ENCODE results near the gene GPSM1. TPM values are rescaled to one million over a fixed set of nuclear protein-coding genes. Genes with fewer than 3 reads are reported as not detected.
A peak's percentile ranks its signal among the peaks of the same experiment; 100 is the strongest.

Gene GPSM1
- total and polyA plus RNA-seq, 9 of the 15 experiments (the other 6 are each of a cell fraction or from before 2014, with no cell fraction given), result 0.04 to 14.2 (median 3.1) TPM

DNA sequence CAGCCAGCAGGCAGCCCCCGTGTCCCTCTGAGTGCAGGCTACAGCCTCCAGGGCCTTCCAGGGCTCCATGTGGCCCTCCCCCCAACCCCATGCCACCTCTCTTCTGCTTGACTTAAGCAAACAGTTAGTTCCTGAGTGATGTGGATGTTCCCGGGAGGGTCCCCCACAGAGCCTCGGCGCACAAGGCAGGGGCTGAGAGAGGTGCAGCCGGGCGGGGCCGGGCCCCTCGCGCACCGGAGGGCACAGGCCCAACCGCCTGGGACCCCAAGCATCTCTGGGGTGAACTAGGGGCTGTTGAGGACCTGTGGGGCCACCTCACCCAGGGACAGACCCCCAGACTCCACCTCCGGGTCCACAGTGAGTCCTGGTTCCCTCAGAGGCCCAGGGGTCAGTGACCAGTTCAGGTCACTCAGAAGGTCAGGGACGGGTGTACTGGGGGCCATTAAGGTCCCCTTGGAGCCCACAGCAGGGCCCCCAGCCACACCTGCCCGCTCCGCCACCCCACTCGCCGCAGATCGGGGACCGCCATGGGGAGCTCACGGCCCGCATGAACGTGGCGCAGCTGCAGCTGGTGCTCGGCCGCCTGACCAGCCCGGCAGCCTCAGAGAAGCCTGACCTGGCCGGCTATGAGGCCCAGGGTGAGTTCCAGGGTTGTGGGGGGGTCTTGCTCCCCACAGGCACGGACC, 13.2 kb downstream of the GPSM1 start (continued):
- TF ChIP-seq, protein P1, sequence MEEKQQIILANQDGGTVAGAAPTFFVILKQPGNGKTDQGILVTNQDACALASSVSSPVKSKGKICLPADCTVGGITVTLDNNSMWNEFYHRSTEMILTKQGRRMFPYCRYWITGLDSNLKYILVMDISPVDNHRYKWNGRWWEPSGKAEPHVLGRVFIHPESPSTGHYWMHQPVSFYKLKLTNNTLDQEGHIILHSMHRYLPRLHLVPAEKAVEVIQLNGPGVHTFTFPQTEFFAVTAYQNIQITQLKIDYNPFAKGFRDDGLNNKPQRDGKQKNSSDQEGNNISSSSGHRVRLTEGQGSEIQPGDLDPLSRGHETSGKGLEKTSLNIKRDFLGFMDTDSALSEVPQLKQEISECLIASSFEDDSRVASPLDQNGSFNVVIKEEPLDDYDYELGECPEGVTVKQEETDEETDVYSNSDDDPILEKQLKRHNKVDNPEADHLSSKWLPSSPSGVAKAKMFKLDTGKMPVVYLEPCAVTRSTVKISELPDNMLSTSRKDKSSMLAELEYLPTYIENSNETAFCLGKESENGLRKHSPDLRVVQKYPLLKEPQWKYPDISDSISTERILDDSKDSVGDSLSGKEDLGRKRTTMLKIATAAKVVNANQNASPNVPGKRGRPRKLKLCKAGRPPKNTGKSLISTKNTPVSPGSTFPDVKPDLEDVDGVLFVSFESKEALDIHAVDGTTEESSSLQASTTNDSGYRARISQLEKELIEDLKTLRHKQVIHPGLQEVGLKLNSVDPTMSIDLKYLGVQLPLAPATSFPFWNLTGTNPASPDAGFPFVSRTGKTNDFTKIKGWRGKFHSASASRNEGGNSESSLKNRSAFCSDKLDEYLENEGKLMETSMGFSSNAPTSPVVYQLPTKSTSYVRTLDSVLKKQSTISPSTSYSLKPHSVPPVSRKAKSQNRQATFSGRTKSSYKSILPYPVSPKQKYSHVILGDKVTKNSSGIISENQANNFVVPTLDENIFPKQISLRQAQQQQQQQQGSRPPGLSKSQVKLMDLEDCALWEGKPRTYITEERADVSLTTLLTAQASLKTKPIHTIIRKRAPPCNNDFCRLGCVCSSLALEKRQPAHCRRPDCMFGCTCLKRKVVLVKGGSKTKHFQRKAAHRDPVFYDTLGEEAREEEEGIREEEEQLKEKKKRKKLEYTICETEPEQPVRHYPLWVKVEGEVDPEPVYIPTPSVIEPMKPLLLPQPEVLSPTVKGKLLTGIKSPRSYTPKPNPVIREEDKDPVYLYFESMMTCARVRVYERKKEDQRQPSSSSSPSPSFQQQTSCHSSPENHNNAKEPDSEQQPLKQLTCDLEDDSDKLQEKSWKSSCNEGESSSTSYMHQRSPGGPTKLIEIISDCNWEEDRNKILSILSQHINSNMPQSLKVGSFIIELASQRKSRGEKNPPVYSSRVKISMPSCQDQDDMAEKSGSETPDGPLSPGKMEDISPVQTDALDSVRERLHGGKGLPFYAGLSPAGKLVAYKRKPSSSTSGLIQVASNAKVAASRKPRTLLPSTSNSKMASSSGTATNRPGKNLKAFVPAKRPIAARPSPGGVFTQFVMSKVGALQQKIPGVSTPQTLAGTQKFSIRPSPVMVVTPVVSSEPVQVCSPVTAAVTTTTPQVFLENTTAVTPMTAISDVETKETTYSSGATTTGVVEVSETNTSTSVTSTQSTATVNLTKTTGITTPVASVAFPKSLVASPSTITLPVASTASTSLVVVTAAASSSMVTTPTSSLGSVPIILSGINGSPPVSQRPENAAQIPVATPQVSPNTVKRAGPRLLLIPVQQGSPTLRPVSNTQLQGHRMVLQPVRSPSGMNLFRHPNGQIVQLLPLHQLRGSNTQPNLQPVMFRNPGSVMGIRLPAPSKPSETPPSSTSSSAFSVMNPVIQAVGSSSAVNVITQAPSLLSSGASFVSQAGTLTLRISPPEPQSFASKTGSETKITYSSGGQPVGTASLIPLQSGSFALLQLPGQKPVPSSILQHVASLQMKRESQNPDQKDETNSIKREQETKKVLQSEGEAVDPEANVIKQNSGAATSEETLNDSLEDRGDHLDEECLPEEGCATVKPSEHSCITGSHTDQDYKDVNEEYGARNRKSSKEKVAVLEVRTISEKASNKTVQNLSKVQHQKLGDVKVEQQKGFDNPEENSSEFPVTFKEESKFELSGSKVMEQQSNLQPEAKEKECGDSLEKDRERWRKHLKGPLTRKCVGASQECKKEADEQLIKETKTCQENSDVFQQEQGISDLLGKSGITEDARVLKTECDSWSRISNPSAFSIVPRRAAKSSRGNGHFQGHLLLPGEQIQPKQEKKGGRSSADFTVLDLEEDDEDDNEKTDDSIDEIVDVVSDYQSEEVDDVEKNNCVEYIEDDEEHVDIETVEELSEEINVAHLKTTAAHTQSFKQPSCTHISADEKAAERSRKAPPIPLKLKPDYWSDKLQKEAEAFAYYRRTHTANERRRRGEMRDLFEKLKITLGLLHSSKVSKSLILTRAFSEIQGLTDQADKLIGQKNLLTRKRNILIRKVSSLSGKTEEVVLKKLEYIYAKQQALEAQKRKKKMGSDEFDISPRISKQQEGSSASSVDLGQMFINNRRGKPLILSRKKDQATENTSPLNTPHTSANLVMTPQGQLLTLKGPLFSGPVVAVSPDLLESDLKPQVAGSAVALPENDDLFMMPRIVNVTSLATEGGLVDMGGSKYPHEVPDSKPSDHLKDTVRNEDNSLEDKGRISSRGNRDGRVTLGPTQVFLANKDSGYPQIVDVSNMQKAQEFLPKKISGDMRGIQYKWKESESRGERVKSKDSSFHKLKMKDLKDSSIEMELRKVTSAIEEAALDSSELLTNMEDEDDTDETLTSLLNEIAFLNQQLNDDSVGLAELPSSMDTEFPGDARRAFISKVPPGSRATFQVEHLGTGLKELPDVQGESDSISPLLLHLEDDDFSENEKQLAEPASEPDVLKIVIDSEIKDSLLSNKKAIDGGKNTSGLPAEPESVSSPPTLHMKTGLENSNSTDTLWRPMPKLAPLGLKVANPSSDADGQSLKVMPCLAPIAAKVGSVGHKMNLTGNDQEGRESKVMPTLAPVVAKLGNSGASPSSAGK (IDR thresholded peaks at IDR 0.05), result no peak
- TF ChIP-seq, protein P2, sequence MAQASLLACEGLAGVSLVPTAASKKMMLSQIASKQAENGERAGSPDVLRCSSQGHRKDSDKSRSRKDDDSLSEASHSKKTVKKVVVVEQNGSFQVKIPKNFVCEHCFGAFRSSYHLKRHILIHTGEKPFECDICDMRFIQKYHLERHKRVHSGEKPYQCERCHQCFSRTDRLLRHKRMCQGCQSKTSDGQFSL (CRISPR knock-in tag; IDR thresholded peaks at IDR 0.05), result 0 out of 2 replicates have a peak, but pooled peaks have one; percentile 7
- TF ChIP-seq, protein P2 (tag; IDR thresholded peaks at IDR 0.05), result no peak
- TF ChIP-seq DNMT1 (IDR thresholded peaks at IDR 0.05) (no peak), ARID3A (IDR thresholded peaks at IDR 0.05; ENCODE audit: borderline replicate concordance, low read depth, low read length) (no peak)

All from K562 (cell line).